ENCODE measurements around the gene FNBP1L.

DNA sequence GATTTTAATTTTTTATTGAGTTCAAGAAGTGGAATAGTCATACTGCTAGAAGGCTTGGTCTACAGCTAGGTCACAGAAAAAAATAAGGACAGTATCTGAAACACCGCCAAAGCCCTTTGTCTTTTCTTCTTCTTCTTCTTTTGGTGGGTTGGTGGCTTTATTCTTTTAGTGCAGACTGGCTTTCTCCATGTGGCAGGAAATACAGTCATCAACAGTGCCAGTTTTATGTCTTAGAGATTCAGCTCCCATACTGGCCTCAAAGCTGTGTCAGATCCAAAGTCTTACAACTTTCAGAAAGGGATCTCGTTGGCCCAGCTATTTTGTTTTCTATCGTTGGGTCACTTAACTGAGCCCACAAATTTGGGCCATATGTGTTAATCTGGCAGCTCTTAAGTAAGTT, 58.2 kb downstream of the FNBP1L start:
- TF ChIP-seq, protein P1, sequence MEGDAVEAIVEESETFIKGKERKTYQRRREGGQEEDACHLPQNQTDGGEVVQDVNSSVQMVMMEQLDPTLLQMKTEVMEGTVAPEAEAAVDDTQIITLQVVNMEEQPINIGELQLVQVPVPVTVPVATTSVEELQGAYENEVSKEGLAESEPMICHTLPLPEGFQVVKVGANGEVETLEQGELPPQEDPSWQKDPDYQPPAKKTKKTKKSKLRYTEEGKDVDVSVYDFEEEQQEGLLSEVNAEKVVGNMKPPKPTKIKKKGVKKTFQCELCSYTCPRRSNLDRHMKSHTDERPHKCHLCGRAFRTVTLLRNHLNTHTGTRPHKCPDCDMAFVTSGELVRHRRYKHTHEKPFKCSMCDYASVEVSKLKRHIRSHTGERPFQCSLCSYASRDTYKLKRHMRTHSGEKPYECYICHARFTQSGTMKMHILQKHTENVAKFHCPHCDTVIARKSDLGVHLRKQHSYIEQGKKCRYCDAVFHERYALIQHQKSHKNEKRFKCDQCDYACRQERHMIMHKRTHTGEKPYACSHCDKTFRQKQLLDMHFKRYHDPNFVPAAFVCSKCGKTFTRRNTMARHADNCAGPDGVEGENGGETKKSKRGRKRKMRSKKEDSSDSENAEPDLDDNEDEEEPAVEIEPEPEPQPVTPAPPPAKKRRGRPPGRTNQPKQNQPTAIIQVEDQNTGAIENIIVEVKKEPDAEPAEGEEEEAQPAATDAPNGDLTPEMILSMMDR (IDR thresholded peaks at IDR 0.05), result no peak
- TF ChIP-seq POLR2A (IDR thresholded peaks at IDR 0.05), result no peak

Measured in testis (tissue), 2 donors.